ENCODE data around the gene DMRT1. TPM values are rescaled to one million over a fixed set of nuclear protein-coding genes. Genes with fewer than 3 reads are reported as not detected.

Gene DMRT1
- total RNA-seq, 1 donor from 2014 or later: not detected

GRCh38 chr9:942805-943580 is 101.5 kb downstream of the DMRT1 start:
- H3K27ac ChIP-seq: no peak overlapping the region
- no peaks in the 10 kb centered on the region for H3K4me1 ChIP-seq
- no peak for DNase-seq (ENCODE audit: low spot score in 2 of 2)
- no peaks in the 10 kb centered on the region for H3K9me3 ChIP-seq
- intact Hi-C loops (cut with DNase I): no loop called here
- no peak for TF ChIP-seq CTCF (IDR thresholded peaks at IDR 0.05)
- H3K27me3 ChIP-seq: no peaks in the 10 kb centered on the region
- no peak overlapping the region for H3K4me3 ChIP-seq
- H3K36me3 ChIP-seq: no peaks in the 10 kb centered on the region

GRCh38 chr9:947985-948384 is 106.5 kb downstream of the DMRT1 start:
- no peak overlapping the region for H3K27ac ChIP-seq
- no peaks in the 10 kb centered on the region for H3K27me3 ChIP-seq
- H3K4me3 ChIP-seq: no peak overlapping the region
- intact Hi-C loops (cut with DNase I): no loop called here
- H3K9me3 ChIP-seq: no peaks in the 10 kb centered on the region
- no peaks in the 10 kb centered on the region for H3K36me3 ChIP-seq
- no peaks in the 10 kb centered on the region for H3K4me1 ChIP-seq
- TF ChIP-seq CTCF (IDR thresholded peaks at IDR 0.05): no peak
- DNase-seq (ENCODE audit: low spot score in 2 of 2): no peak

- DNase-seq (ENCODE audit: low spot score in 2 of 2): no peak
- intact Hi-C loops (cut with DNase I): no loop called here
- no peaks in the 10 kb centered on the region for H3K27me3 ChIP-seq
- no peak for TF ChIP-seq CTCF (IDR thresholded peaks at IDR 0.05)
- no peaks in the 10 kb centered on the region for H3K9me3 ChIP-seq
- H3K4me3 ChIP-seq: no peak overlapping the region
- no peaks in the 10 kb centered on the region for H3K4me1 ChIP-seq
- no peaks in the 10 kb centered on the region for H3K36me3 ChIP-seq
- H3K27ac ChIP-seq: no peak overlapping the region
Measured at GRCh38 chr9:948497-948896, 107.0 kb downstream of the DMRT1 start.

DNA sequence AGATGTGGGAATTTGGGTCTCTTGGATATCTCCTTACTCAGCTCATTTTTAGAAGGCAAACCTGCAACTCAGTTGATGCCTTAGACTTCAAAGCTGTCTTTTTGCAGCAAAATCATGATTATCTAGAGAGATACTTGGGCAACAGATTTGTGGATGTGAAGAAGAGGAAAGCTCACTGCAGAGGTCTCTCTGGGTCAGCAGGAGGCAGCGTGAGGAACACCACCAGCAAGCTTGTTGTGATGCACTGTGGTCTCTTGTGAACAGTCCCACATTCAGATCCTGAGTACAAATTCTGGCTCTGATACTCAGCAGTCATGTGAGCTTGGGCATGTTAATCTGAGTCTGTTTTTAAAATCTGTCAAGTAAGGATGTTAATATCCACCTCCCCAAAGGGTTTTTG is 108.6 kb downstream of the DMRT1 start:
- no peak overlapping the region for H3K27ac ChIP-seq
- intact Hi-C loops (cut with DNase I): no loop called here

DNA sequence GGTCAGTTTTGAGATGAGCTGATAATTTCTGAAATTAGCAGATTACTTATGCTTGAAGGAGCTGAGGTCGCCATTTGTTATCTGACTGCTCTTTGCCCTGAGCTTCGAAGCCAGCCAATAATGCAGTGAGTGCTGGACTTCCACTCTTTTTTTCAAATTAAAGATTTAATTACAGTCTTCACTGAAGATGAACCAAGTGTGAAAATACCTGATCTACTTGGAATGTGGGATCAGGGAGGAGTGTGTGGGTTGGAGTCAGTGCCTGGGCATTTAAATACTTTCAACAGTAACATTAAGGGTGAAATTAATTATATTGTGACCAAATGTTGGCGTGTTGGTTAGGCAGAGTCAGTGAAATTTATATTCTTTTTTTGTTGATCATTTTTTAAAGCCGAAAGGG is 111.0 kb downstream of the DMRT1 start:
- H3K4me1 ChIP-seq: no peaks in the 10 kb centered on the region
- no peaks in the 10 kb centered on the region for H3K27me3 ChIP-seq
- intact Hi-C loops (cut with DNase I): no loop called here
- no peak for DNase-seq (ENCODE audit: low spot score in 2 of 2)
- TF ChIP-seq CTCF (IDR thresholded peaks at IDR 0.05): no peak
- no peak overlapping the region for H3K4me3 ChIP-seq
- no peaks in the 10 kb centered on the region for H3K36me3 ChIP-seq
- no peaks in the 10 kb centered on the region for H3K9me3 ChIP-seq
- no peak overlapping the region for H3K27ac ChIP-seq

More for the DNA sequence above, 108.6 kb downstream of the DMRT1 start:
- Histone ChIP-seq H3K27me3 (no peaks in the 10 kb centered on the region), H3K4me1 (no peaks in the 10 kb centered on the region), H3K36me3 (no peaks in the 10 kb centered on the region), H3K4me3 (no peak overlapping the region), H3K9me3 (no peaks in the 10 kb centered on the region)
- TF ChIP-seq CTCF (IDR thresholded peaks at IDR 0.05): no peak
- no peak for DNase-seq (ENCODE audit: low spot score in 2 of 2)
